HepG2 (cell line): ENCODE results near the gene ABHD2. TPM values are rescaled to one million over a fixed set of nuclear protein-coding genes. Genes with fewer than 3 reads are reported as not detected.
A peak's percentile ranks its signal among the peaks of the same experiment; 100 is the strongest.

Source experiments
- ATF6 ChIP-seq: sonication (generic); formaldehyde crosslinking; conservative IDR thresholded peaks from 2 replicates; pipeline ENCODE4 v1.4.0; 2020; ENCODE audit warnings: missing genetic modification reagents
- CBX5 ChIP-seq: sonication (generic); formaldehyde crosslinking; IDR thresholded peaks from 2 replicates; pipeline ENCODE4 v1.4.0; 2020; ENCODE audit warnings: missing genetic modification reagents, borderline replicate concordance
- MAFK ChIP-seq, 2 experiments: IDR thresholded peaks in 1 of 2; conservative IDR thresholded peaks in 1 of 2; 2 replicates each; pipeline ENCODE4 v1.6.1; 2011; ENCODE audit warnings: improper control_type of control experiment in 2 of 2, low read length in 2 of 2
- POLR2AphosphoS5 ChIP-seq: IDR thresholded peaks from 2 replicates; pipeline ENCODE4 v1.6.1; 2012; ENCODE audit warnings: low read depth, low read length
- SIN3A ChIP-seq: IDR thresholded peaks from 2 replicates; pipeline ENCODE4 v1.6.1; 2011; ENCODE audit warnings: low read depth, mild to moderate bottlenecking, control low read depth, low read length, borderline replicate concordance
- YEATS2 ChIP-seq: sonication (generic); formaldehyde crosslinking; IDR thresholded peaks from 2 replicates; pipeline ENCODE4 v1.4.0; 2020; ENCODE audit warnings: missing genetic modification reagents, borderline replicate concordance
- ZNF251 ChIP-seq: sonication (generic); formaldehyde crosslinking; IDR thresholded peaks from 2 replicates; pipeline ENCODE4 v1.9.0; 2021; ENCODE audit warnings: mild to moderate bottlenecking, missing genetic modification reagents
- ZNF503 ChIP-seq: sonication (generic); formaldehyde crosslinking; IDR thresholded peaks from 2 replicates; pipeline ENCODE4 v1.4.0; 2020; ENCODE audit warnings: missing genetic modification reagents
- ZNF510 ChIP-seq: sonication (generic); formaldehyde crosslinking; IDR thresholded peaks from 2 replicates; pipeline ENCODE4 v1.4.0; 2020; ENCODE audit warnings: low read depth, mild to moderate bottlenecking, missing genetic modification reagents
- ZNF614 ChIP-seq: IDR thresholded peaks from 2 replicates; pipeline ENCODE4 v1.6.1; 2018; ENCODE audit warnings: missing biosample characterization, missing genetic modification reagents, inconsistent platforms, borderline replicate concordance
- ZNF703 ChIP-seq: sonication (generic); formaldehyde crosslinking; IDR thresholded peaks from 2 replicates; pipeline ENCODE4 v1.5.1; 2020; ENCODE audit warnings: missing genetic modification reagents, mild to moderate bottlenecking, moderate library complexity, borderline replicate concordance
- ZNF770 ChIP-seq: sonication (generic); formaldehyde crosslinking; IDR thresholded peaks from 2 replicates; pipeline ENCODE4 v1.5.0; 2020; ENCODE audit warnings: mild to moderate bottlenecking, missing genetic modification reagents
- ZNF772 ChIP-seq: sonication (generic); formaldehyde crosslinking; IDR thresholded peaks from 2 replicates; pipeline ENCODE4 v1.5.0; 2020; ENCODE audit warnings: mild to moderate bottlenecking, missing genetic modification reagents
- polyA plus RNA-seq, 8 experiments: library from polyadenylated mRNA; depleted of rRNA in 3 of 8; stranded (reverse) in 7 of 8; unstranded in 1 of 8; fragments of >200 nt; fragmentation: Illumina TruSeq in 4 of 8; extraction: Trizol in 4 of 8; gene quantifications; 2 replicates each; pipeline versions ENCODE4 v1.2.1 to v1.2.3, GENCODE V29; 2011 to 2016; ENCODE audit warnings: low read depth in 4 of 8, missing spikeins in 1 of 8, mixed read lengths in 1 of 8; ENCODE audit not compliant: insufficient read depth in 1 of 8
- total RNA-seq, 5 experiments: library from RNA; depleted of rRNA; stranded (reverse); fragments of >200 nt; fragmentation: Illumina TruSeq; extraction: Trizol; gene quantifications; 2 replicates each; pipeline ENCODE4 v1.2.3, GENCODE V29; 2016; ENCODE audit warnings: low read depth in 1 of 5
- TF ChIP-seq, protein P1 (sequence below): conservative IDR thresholded peaks from 2 replicates; pipeline ENCODE4 v1.6.1; 2018; ENCODE audit warnings: missing genetic modification reagents
- TF ChIP-seq, protein P2 (sequence below): sonication (generic); formaldehyde crosslinking; IDR thresholded peaks from 2 replicates; pipeline ENCODE4 v1.4.0; 2020; ENCODE audit warnings: mild to moderate bottlenecking, missing genetic modification reagents

ABHD2 gene
- total and polyA plus RNA-seq, 2 of the 13 experiments (the other 11 are each of a cell fraction or from before 2014, with no cell fraction given): 14.8 to 22.4 TPM

DNA sequence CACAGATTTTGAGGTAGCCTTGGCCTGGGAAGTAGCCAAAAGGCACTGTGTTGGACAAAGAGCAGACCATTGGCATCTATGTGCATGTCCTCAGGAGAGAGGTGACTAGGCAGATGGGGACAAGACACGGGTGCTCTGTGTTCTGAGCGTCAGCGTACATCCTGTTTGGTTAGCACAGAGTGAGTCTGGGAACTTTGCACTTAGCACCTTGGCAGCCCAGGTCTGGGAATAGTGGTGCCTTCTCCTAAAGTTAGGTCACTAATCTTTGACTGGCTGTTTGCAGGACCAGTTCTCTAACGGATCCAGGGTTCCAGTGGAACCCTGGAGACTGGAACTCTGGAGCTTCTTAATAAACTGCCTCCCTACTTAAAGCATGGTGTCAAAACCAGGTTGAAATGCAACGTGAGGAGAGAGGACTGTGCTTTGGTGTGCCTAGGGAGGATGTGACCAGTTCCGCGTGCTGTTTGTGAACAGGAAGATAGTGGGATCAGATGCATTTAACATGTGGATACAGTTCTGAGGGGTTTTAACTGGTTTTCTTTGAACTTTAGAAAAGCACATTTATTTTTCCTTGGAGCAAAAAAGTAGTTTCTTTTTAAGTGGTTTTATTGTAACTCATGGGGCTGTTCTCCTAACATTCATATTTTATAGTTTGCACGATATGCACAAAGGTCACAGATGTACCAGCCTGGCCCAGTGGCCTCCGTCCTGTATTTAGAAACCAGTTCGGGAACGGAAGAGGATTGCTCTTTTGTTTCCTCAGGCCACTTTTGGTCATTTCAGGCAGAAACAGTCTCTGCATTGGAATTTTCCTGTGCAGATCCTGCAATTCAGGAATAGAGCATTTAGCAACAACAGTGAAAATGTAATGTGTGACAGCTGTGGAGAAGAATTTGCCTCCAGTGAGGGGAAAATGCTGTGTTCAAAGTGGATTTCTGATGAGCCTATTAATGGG is 48.8 kb downstream of the ABHD2 start (continued):
- TF ChIP-seq ZNF770: no peak
- no peak for TF ChIP-seq ZNF251
- TF ChIP-seq ZNF703: no peak
- no peak; a peak in 1 of 4 replicates for TF ChIP-seq MAFK (conservative IDR thresholded peaks at IDR 0.05 in 1 of 2, IDR thresholded peaks at IDR 0.05 in 1 of 2; ENCODE audit: low read length in 2 of 2)
- TF ChIP-seq ATF6 (CRISPR knock-in tag): no peak
- TF ChIP-seq, protein P1, sequence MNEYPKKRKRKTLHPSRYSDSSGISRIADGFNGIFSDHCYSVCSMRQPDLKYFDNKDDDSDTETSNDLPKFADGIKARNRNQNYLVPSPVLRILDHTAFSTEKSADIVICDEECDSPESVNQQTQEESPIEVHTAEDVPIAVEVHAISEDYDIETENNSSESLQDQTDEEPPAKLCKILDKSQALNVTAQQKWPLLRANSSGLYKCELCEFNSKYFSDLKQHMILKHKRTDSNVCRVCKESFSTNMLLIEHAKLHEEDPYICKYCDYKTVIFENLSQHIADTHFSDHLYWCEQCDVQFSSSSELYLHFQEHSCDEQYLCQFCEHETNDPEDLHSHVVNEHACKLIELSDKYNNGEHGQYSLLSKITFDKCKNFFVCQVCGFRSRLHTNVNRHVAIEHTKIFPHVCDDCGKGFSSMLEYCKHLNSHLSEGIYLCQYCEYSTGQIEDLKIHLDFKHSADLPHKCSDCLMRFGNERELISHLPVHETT: peak; percentile 58; the same call in 1 of the 2 replicates
- no peak for TF ChIP-seq ZNF503 (CRISPR knock-in tag)
- TF ChIP-seq, protein P2, sequence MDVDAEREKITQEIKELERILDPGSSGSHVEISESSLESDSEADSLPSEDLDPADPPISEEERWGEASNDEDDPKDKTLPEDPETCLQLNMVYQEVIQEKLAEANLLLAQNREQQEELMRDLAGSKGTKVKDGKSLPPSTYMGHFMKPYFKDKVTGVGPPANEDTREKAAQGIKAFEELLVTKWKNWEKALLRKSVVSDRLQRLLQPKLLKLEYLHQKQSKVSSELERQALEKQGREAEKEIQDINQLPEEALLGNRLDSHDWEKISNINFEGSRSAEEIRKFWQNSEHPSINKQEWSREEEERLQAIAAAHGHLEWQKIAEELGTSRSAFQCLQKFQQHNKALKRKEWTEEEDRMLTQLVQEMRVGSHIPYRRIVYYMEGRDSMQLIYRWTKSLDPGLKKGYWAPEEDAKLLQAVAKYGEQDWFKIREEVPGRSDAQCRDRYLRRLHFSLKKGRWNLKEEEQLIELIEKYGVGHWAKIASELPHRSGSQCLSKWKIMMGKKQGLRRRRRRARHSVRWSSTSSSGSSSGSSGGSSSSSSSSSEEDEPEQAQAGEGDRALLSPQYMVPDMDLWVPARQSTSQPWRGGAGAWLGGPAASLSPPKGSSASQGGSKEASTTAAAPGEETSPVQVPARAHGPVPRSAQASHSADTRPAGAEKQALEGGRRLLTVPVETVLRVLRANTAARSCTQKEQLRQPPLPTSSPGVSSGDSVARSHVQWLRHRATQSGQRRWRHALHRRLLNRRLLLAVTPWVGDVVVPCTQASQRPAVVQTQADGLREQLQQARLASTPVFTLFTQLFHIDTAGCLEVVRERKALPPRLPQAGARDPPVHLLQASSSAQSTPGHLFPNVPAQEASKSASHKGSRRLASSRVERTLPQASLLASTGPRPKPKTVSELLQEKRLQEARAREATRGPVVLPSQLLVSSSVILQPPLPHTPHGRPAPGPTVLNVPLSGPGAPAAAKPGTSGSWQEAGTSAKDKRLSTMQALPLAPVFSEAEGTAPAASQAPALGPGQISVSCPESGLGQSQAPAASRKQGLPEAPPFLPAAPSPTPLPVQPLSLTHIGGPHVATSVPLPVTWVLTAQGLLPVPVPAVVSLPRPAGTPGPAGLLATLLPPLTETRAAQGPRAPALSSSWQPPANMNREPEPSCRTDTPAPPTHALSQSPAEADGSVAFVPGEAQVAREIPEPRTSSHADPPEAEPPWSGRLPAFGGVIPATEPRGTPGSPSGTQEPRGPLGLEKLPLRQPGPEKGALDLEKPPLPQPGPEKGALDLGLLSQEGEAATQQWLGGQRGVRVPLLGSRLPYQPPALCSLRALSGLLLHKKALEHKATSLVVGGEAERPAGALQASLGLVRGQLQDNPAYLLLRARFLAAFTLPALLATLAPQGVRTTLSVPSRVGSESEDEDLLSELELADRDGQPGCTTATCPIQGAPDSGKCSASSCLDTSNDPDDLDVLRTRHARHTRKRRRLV (CRISPR knock-in tag): no peak
- TF ChIP-seq ZNF772 (CRISPR knock-in tag): peak; percentile 91
- no peak for TF ChIP-seq ZNF510 (CRISPR knock-in tag)
- peak; percentile 59; the same call in 1 of the 2 replicates for TF ChIP-seq YEATS2 (CRISPR knock-in tag)
- peak; percentile 95; the same call in 1 of the 2 replicates for TF ChIP-seq ZNF614 (CRISPR knock-in tag)
- TF ChIP-seq POLR2AphosphoS5: peak; percentile 58
- TF ChIP-seq SIN3A: no peak
- peak; percentile 19; the same call in 1 of the 2 replicates for TF ChIP-seq CBX5
